ENCODE results near the gene COP1. TPM values are rescaled to one million over a fixed set of nuclear protein-coding genes. Genes with fewer than 3 reads are reported as not detected.

Gene COP1
- total and polyA plus RNA-seq, 2 of the 13 experiments (the other 11 are each of a cell fraction or from before 2014, with no cell fraction given): 20.5 to 51.3 TPM

- Histone ChIP-seq H3K9me3 (ENCODE audit: low read length) (no peaks in the 10 kb centered on the region), H3K79me2 (ENCODE audit: insufficient read depth, low read length) (no peaks in the 10 kb centered on the region), H3K9ac (ENCODE audit: insufficient read depth, low read depth, low read length) (no peak overlapping the region), H3K27ac (ENCODE audit: extremely low read length, insufficient read depth, low read length) (no peak overlapping the region), H4K20me1 (ENCODE audit: insufficient read depth, low read length) (no peaks in the 10 kb centered on the region), H3K4me2 (ENCODE audit: low read depth, low read length) (no peak overlapping the region), H3K27me3 (ENCODE audit: control insufficient read depth in 1 of 2, insufficient read depth in 2 of 2, low read length in 2 of 2) (no peaks in the 10 kb centered on the region; a peak in 1 of 5 replicates), H2AFZ (ENCODE audit: low read length) (no peak overlapping the region), H3K4me1 (ENCODE audit: insufficient read depth, low read length) (no peaks in the 10 kb centered on the region), H3K36me3 (replicated peaks in 1 of 2; ENCODE audit: control insufficient read depth in 1 of 2, insufficient read depth in 2 of 2, low read length in 2 of 2) (no peaks in the 10 kb centered on the region), H3K4me3 (replicated peaks in 1 of 3; ENCODE audit: insufficient read depth in 1 of 3, low read depth in 2 of 3, low read length in 3 of 3) (no peak overlapping the region)
- no TSS peak for BruUV-seq (replicated peaks)
- ChIA-PET CTCF (ENCODE audit: low intra/inter-chr PET ratio, low total read pairs) (no interaction called here), POLR2A (no interaction called here)
- ATAC-seq: no peak
- in situ Hi-C loops (cut with HindIII; ENCODE audit: extremely low pct_ligation_motif_present, low pct_unique_long_range_greater_than_20kb): no loop called here
- 0% methylated on average over 1 of the region's 1 CpG for WGBS (ENCODE audit: low lambda C conversion rate)
- no peak for FAIRE-seq
- no peak for DNase-seq (ENCODE audit: low spot score)
- intact Hi-C loops (cut with micrococcal nuclease; ENCODE audit: unreplicated experiment): no loop called here
- TF ChIP-seq ZNF230 (CRISPR knock-in tag; IDR thresholded peaks at IDR 0.05) (no peak), ZNF790 (CRISPR knock-in tag; IDR thresholded peaks at IDR 0.05; ENCODE audit: borderline replicate concordance) (no peak), ZNF781 (CRISPR knock-in tag; IDR thresholded peaks at IDR 0.05; ENCODE audit: borderline replicate concordance, not compliant biosample characterization) (no peak), MAFK (conservative IDR thresholded peaks at IDR 0.05 in 1 of 2, IDR thresholded peaks at IDR 0.05 in 1 of 2; ENCODE audit: low read length in 2 of 2) (peak; percentile 52 to 58), MAFF (IDR thresholded peaks at IDR 0.05; ENCODE audit: low read depth, low read length) (peak; percentile 67), ZEB1 (IDR thresholded peaks at IDR 0.05; ENCODE audit: insufficient replicate concordance, low read depth) (no peak), NCOA1 (CRISPR knock-in tag; IDR thresholded peaks at IDR 0.05) (no peak), ZNF441 (CRISPR knock-in tag; IDR thresholded peaks at IDR 0.05; ENCODE audit: borderline replicate concordance) (no peak), GATAD2A (CRISPR knock-in tag; IDR thresholded peaks at IDR 0.05) (no peak)
Observed at GRCh38 chr1:176216031-176216430, 8.9 kb upstream of the COP1 start.

GRCh38 chr1:176211396-176212165 lies 4.5 kb upstream of the COP1 start:
- H4K20me1 ChIP-seq (ENCODE audit: insufficient read depth, low read length): no peaks in the 10 kb centered on the region
- DNase-seq (ENCODE audit: low spot score) (no peak), ATAC-seq (no peak), FAIRE-seq (no peak)
- TF ChIP-seq IKZF4 (CRISPR knock-in tag; IDR thresholded peaks at IDR 0.05; ENCODE audit: borderline replicate concordance, low read depth, not compliant biosample characterization): no peak
- TF ChIP-seq CBFB (CRISPR knock-in tag; IDR thresholded peaks at IDR 0.05): no peak
- no peak overlapping the region for H3K4me2 ChIP-seq (ENCODE audit: low read depth, low read length)
- POLR2A ChIA-PET: no interaction called here
- H3K9me3 ChIP-seq (ENCODE audit: low read length): no peaks in the 10 kb centered on the region
- in situ Hi-C loops (cut with HindIII; ENCODE audit: extremely low pct_ligation_motif_present, low pct_unique_long_range_greater_than_20kb) (no loop called here), intact Hi-C loops (cut with micrococcal nuclease; ENCODE audit: unreplicated experiment) (no loop called here)
- H3K27ac ChIP-seq (ENCODE audit: extremely low read length, insufficient read depth, low read length): no peak overlapping the region
- no peak overlapping the region for H3K9ac ChIP-seq (ENCODE audit: insufficient read depth, low read depth, low read length)
- no peaks in the 10 kb centered on the region for H3K36me3 ChIP-seq (replicated peaks in 1 of 2; ENCODE audit: control insufficient read depth in 1 of 2, insufficient read depth in 2 of 2, low read length in 2 of 2)
- H2AFZ ChIP-seq (ENCODE audit: low read length): no peak overlapping the region
- CTCF ChIA-PET (ENCODE audit: low intra/inter-chr PET ratio, low total read pairs): no interaction called here
- BruUV-seq (replicated peaks): no TSS peak
- no peaks in the 10 kb centered on the region for H3K79me2 ChIP-seq (ENCODE audit: insufficient read depth, low read length)
- H3K4me3 ChIP-seq (replicated peaks in 1 of 3; ENCODE audit: insufficient read depth in 1 of 3, low read depth in 2 of 3, low read length in 3 of 3): no peak overlapping the region
- WGBS (ENCODE audit: low lambda C conversion rate): 39% methylated on average over 1 of the region's 1 CpG
- H3K27me3 ChIP-seq (ENCODE audit: control insufficient read depth in 1 of 2, insufficient read depth in 2 of 2, low read length in 2 of 2): no peaks in the 10 kb centered on the region; a peak in 1 of 5 replicates
- H3K4me1 ChIP-seq (ENCODE audit: insufficient read depth, low read length): no peaks in the 10 kb centered on the region

Data from HepG2 (cell line).